HCT116 (cell line): ENCODE data around the gene DYNLRB1. TPM values are rescaled to one million over a fixed set of nuclear protein-coding genes. Genes with fewer than 3 reads are reported as not detected.

Experiments
- ATAC-seq: fragments of 200-7000 bp; cut with Tn5 transposase; 2 replicates; pipeline ENCODE4 v1.9.1; 2020; ENCODE audit warnings: mild to moderate bottlenecking, moderate library complexity
- BruUV-seq: library from RNA; stranded (reverse); fragments of 400-500 nt; replicated peaks from 2 replicates; lab custom pipeline; 2021; lab: Mats Ljungman, UMichigan
- CTCF ChIA-PET: fragments of 300-600 bp; sonication (Branson Sonifier 250); formaldehyde crosslinking; loops from one replicate; lab custom pipeline; 2021; ENCODE audit warnings: antibody characterized with exemption; lab: Charles Lee
- POLR2A ChIA-PET: fragments of 300-600, 350-600 bp; sonication (Branson Sonifier 250); formaldehyde crosslinking; loops from one replicate; lab custom pipeline; 2021; ENCODE audit warnings: antibody characterized with exemption; lab: Charles Lee
- RAD21 ChIA-PET, 2 experiments: fragments of 300-600 bp; sonication (Branson Sonifier 250); formaldehyde crosslinking; loops; one replicate each; lab custom pipeline; 2023; ENCODE audit warnings: low total read pairs in 2 of 2; ENCODE audit not compliant: uncharacterized antibody in 2 of 2, unreplicated experiment in 2 of 2, low non-redundant PET in 1 of 2; lab: Charles Lee
- DNase-seq: peaks from one replicate; pipeline ENCODE4 v3.0.0-alpha.2; 2010; ENCODE audit warnings: low read depth, low spot score
- H2AFZ ChIP-seq: fragments of 200-600 bp; shearing (Covaris generic), sonication (generic); 2 replicates; pipeline ENCODE4 v1.6.1; 2017; ENCODE audit warnings: low read depth, mixed run types, mixed read lengths, antibody characterized with exemption, low read length; ENCODE audit not compliant: poor library complexity, severe bottlenecking
- H3K27ac ChIP-seq: 2 replicates; pipeline ENCODE4 v1.5.1; 2012; ENCODE audit warnings: low read depth, low read length
- H3K27me3 ChIP-seq: fragments of 200-600 bp; sonication (generic); 2 replicates; pipeline ENCODE4 v1.6.1; 2016; ENCODE audit warnings: mixed run types, low read length, mixed read lengths; ENCODE audit not compliant: insufficient read depth
- H3K36me3 ChIP-seq, 2 experiments: fragments of 200-500 bp in 1 of 2; fragments of 200-600 bp in 1 of 2; sonication (Bioruptor generic) in 1 of 2; sonication (generic) in 1 of 2; 2 replicates each; pipeline versions ENCODE4 v1.5.1 to v1.6.1; 2014 to 2016; ENCODE audit warnings: low read length in 2 of 2, inconsistent platforms in 1 of 2, mixed read lengths in 1 of 2, mixed run types in 1 of 2; ENCODE audit not compliant: insufficient read depth in 2 of 2, control insufficient read depth in 1 of 2
- H3K4me1 ChIP-seq, 2 experiments: fragments of 200-600 bp in 1 of 2; sonication (generic) in 1 of 2; 2 replicates each; pipeline versions ENCODE4 v1.5.1 to v1.6.1; 2012 to 2017; ENCODE audit warnings: low read length in 2 of 2, inconsistent platforms in 1 of 2, mild to moderate bottlenecking in 1 of 2, mixed read lengths in 1 of 2, mixed run types in 1 of 2, moderate library complexity in 1 of 2; ENCODE audit not compliant: insufficient read depth in 2 of 2, control insufficient read depth in 1 of 2
- H3K4me2 ChIP-seq: fragments of 200-600 bp; sonication (generic); 2 replicates; pipeline ENCODE4 v1.6.1; 2017; ENCODE audit warnings: mixed run types, low read length, mixed read lengths
- H3K4me3 ChIP-seq, 2 experiments: fragments of 200-600 bp in 1 of 2; sonication (generic) in 1 of 2; replicated peaks in 1 of 2; 2 replicates each; pipeline ENCODE4 v1.5.1; 2011 to 2016; ENCODE audit warnings: low read length in 2 of 2, control low read depth in 1 of 2, low read depth in 1 of 2, mild to moderate bottlenecking in 1 of 2, mixed read lengths in 1 of 2, mixed run types in 1 of 2
- H3K79me2 ChIP-seq: fragments of 200-600 bp; sonication (generic); 2 replicates; pipeline ENCODE4 v1.6.1; 2017; ENCODE audit warnings: mild to moderate bottlenecking, mixed run types, low read length, moderate library complexity, mixed read lengths; ENCODE audit not compliant: insufficient read depth
- H3K9ac ChIP-seq: fragments of 200-600 bp; sonication (generic); 2 replicates; pipeline ENCODE4 v1.6.1; 2016; ENCODE audit warnings: low read length, mixed read lengths
- H3K9me2 ChIP-seq: fragments of 200-600 bp; sonication (generic), shearing (Covaris generic); 2 replicates; pipeline ENCODE4 v1.6.1; 2017; ENCODE audit warnings: mixed run types, mild to moderate bottlenecking, moderate library complexity; ENCODE audit not compliant: insufficient read depth
- H3K9me3 ChIP-seq, 2 experiments: fragments of 200-500 bp in 1 of 2; fragments of 200-600 bp in 1 of 2; sonication (Bioruptor generic) in 1 of 2; sonication (generic) in 1 of 2; 2 replicates each; pipeline ENCODE4 v1.6.1; 2014 to 2017; ENCODE audit warnings: low read length in 2 of 2, mixed read lengths in 2 of 2, inconsistent platforms in 1 of 2, low read depth in 1 of 2, mild to moderate bottlenecking in 1 of 2, mixed run types in 1 of 2, moderate library complexity in 1 of 2; ENCODE audit not compliant: control insufficient read depth in 1 of 2, insufficient read depth in 1 of 2
- H4K20me1 ChIP-seq: fragments of 200-600 bp; sonication (generic), shearing (Covaris generic); 2 replicates; pipeline ENCODE4 v1.6.1; 2017; ENCODE audit warnings: mixed run types, mild to moderate bottlenecking, moderate library complexity; ENCODE audit not compliant: insufficient read depth
- EGR1 ChIP-seq: IDR thresholded peaks from 2 replicates; pipeline ENCODE4 v1.6.1; 2012; ENCODE audit warnings: low read depth
- EZH2phosphoT487 ChIP-seq: fragments of 200-600 bp; IDR thresholded peaks from 2 replicates; pipeline ENCODE4 v1.6.1; 2018; ENCODE audit warnings: antibody characterized with exemption, borderline replicate concordance
- SIN3A ChIP-seq: IDR thresholded peaks from 2 replicates; pipeline ENCODE4 v1.6.1; 2012; ENCODE audit warnings: low read depth
- SRF ChIP-seq: IDR thresholded peaks from 2 replicates; pipeline ENCODE4 v1.6.1; 2012; ENCODE audit warnings: low read depth
- YY1 ChIP-seq: IDR thresholded peaks from 2 replicates; pipeline ENCODE4 v1.6.1; 2011; ENCODE audit warnings: low read length, low read depth, moderate library complexity, mild to moderate bottlenecking; ENCODE audit not compliant: insufficient replicate concordance; ENCODE audit errors: extremely low read depth
- ZNF274 ChIP-seq: fragments of 200-500 bp; sonication (Bioruptor generic); IDR thresholded peaks from 2 replicates; pipeline ENCODE4 v1.6.1; 2014; ENCODE audit warnings: mild to moderate bottlenecking, low read depth, low read length, inconsistent platforms
- intact Hi-C: fragments of 100-400 bp; cut with micrococcal nuclease; formaldehyde crosslinking; loops from 2 replicates; pipeline ENCODE4 v1.10.0; 2022
- total RNA-seq: library from RNA; stranded (reverse); gene quantifications from one replicate; pipeline ENCODE4 v1.2.1, GENCODE V29; 2021; ENCODE audit not compliant: unreplicated experiment
- TF ChIP-seq, protein P1 (sequence below): IDR thresholded peaks from 2 replicates; pipeline ENCODE4 v1.6.1; 2012; ENCODE audit warnings: low read depth
- TF ChIP-seq, protein P2 (sequence below): IDR thresholded peaks from 2 replicates; pipeline ENCODE4 v1.6.1; 2012
- TF ChIP-seq, protein P3 (sequence below): IDR thresholded peaks from 2 replicates; pipeline ENCODE4 v1.6.1; 2011; ENCODE audit warnings: mild to moderate bottlenecking, low read length, moderate library complexity; ENCODE audit not compliant: insufficient replicate concordance; ENCODE audit errors: extremely low read depth
- TF ChIP-seq, protein P4 (sequence below): IDR thresholded peaks from 2 replicates; pipeline ENCODE4 v1.6.1; 2012

Gene DYNLRB1
- total RNA-seq, 1 experiment from 2014 or later, result 106 TPM

DNA sequence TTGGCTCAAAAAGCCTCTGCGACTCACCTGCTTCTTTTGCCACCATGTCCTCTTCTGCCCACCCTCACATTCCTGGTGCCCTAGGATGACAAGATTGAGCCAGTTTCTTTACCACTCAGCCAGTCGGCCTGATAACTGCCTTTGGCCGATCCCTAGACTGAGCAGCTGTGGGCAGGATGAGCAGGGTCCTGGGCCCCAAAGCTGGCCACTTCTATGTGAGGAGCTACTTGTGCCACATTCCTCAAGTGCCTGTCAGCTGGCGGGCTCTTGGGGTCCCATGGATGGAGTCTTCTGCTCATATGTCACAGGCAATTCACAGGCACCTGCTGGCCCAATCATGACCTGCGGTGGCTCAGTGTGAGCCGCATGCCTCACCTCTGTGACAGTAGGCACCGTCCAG lies 16.5 kb downstream of the DYNLRB1 start (continued):
- TF ChIP-seq, protein P1, sequence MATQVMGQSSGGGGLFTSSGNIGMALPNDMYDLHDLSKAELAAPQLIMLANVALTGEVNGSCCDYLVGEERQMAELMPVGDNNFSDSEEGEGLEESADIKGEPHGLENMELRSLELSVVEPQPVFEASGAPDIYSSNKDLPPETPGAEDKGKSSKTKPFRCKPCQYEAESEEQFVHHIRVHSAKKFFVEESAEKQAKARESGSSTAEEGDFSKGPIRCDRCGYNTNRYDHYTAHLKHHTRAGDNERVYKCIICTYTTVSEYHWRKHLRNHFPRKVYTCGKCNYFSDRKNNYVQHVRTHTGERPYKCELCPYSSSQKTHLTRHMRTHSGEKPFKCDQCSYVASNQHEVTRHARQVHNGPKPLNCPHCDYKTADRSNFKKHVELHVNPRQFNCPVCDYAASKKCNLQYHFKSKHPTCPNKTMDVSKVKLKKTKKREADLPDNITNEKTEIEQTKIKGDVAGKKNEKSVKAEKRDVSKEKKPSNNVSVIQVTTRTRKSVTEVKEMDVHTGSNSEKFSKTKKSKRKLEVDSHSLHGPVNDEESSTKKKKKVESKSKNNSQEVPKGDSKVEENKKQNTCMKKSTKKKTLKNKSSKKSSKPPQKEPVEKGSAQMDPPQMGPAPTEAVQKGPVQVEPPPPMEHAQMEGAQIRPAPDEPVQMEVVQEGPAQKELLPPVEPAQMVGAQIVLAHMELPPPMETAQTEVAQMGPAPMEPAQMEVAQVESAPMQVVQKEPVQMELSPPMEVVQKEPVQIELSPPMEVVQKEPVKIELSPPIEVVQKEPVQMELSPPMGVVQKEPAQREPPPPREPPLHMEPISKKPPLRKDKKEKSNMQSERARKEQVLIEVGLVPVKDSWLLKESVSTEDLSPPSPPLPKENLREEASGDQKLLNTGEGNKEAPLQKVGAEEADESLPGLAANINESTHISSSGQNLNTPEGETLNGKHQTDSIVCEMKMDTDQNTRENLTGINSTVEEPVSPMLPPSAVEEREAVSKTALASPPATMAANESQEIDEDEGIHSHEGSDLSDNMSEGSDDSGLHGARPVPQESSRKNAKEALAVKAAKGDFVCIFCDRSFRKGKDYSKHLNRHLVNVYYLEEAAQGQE, result no peak
- TF ChIP-seq, protein P2, sequence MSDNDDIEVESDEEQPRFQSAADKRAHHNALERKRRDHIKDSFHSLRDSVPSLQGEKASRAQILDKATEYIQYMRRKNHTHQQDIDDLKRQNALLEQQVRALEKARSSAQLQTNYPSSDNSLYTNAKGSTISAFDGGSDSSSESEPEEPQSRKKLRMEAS, result no peak
- TF ChIP-seq EGR1, result no peak
- TF ChIP-seq EZH2phosphoT487, result no peak

DNA sequence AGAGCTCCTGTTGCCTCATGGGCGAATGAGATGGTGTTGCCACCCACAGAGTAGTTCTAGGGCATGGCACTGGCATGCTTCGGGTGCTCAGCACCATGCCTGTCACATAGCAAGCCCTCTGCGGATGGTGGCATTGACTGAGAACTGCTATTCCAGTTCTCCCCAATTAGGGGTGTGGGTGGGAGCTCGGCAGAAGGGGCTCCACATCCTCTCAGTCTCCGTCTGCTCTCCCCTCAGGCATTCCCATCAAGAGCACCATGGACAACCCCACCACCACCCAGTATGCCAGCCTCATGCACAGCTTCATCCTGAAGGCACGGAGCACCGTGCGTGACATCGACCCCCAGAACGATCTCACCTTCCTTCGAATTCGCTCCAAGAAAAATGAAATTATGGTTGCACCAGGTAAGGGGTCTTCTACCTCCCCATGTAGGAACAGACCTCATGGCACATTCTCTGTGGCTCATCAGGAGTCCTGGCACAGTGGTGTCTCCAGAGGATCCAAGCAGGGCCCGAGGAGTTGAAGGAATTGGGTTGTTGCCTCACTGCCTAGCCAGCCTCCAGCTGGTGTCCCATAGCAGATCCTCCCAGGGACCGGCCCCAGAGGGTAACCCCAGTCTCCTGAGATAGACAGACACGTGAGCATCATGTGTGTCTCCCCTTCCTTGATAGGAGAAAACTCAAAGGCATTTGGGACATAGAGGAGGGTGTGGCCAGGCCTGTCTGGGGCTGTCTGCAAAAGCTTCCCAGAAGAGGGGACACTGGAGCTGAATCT lies 18.4 kb downstream of the DYNLRB1 start:
- TF ChIP-seq, protein P3, sequence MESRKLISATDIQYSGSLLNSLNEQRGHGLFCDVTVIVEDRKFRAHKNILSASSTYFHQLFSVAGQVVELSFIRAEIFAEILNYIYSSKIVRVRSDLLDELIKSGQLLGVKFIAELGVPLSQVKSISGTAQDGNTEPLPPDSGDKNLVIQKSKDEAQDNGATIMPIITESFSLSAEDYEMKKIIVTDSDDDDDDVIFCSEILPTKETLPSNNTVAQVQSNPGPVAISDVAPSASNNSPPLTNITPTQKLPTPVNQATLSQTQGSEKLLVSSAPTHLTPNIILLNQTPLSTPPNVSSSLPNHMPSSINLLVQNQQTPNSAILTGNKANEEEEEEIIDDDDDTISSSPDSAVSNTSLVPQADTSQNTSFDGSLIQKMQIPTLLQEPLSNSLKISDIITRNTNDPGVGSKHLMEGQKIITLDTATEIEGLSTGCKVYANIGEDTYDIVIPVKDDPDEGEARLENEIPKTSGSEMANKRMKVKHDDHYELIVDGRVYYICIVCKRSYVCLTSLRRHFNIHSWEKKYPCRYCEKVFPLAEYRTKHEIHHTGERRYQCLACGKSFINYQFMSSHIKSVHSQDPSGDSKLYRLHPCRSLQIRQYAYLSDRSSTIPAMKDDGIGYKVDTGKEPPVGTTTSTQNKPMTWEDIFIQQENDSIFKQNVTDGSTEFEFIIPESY, result no peak
- no peak for TF ChIP-seq YY1
- TF ChIP-seq SIN3A, result no peak
- TF ChIP-seq ZNF274, result no peak
- no peak for TF ChIP-seq SRF
- TF ChIP-seq, protein P4, sequence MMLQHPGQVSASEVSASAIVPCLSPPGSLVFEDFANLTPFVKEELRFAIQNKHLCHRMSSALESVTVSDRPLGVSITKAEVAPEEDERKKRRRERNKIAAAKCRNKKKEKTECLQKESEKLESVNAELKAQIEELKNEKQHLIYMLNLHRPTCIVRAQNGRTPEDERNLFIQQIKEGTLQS, result no peak
- TF ChIP-seq, all 23 proteins: peak for 0
- CTCF ChIA-PET, result no interaction called here
- Histone ChIP-seq H3K4me1 (no peaks in the 10 kb centered on the region), H3K9me3 (no peaks in the 10 kb centered on the region), H3K27me3 (no peaks in the 10 kb centered on the region), H2AFZ (no peak overlapping the region), H3K36me3 (peaks cover 12 to 49% of the 10 kb centered on the region in 2 experiments; a peak in 2 of 4 replicates), H3K9me2 (no peaks in the 10 kb centered on the region), H3K4me2 (no peak overlapping the region), H3K79me2 (peaks cover 15% of the 10 kb centered on the region; the same call in 1 of the 2 replicates), H3K9ac (no peak overlapping the region), H3K27ac (no peak overlapping the region), H4K20me1 (no peaks in the 10 kb centered on the region), H3K4me3 (no peak overlapping the region)
- no peak for ATAC-seq
- POLR2A ChIA-PET, result no interaction called here
- intact Hi-C loops, result no loop called here
- RAD21 ChIA-PET, result no interaction called here
- no TSS peak for BruUV-seq
- DNase-seq, result no peak
